ENCODE data around the gene PTRH1. TPM values are rescaled to one million over a fixed set of nuclear protein-coding genes. Genes with fewer than 3 reads are reported as not detected.

PTRH1 gene
- total RNA-seq, 1 experiment from 2014 or later, result 8.7 TPM

DNA sequence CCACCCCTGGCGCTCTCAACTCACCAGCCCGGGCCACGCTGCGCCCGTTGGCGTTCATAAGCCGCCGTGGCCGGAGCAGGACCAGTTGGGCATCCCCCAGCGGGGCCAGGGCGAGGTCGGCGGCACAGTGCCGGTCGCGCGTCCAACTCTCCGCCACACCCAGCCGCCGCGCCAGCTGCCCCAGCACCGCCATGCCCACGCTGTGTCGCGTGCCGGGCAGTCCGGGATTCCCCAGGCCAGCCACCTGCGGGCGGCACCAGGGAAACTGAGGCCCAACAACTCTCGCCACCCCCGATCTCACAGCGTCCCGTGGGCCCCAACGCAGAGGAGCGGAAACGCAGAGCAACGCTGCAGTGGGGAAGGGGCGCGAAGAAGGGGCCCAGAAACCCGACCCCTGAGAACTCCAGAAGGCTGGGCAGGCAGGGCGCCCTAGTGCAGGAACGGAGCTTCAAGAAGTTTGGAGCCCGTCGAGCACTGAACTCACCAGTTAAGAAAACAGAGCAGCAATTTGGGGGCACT, 453 bp downstream of the PTRH1 start:
- Mint-ChIP-seq H3K4me3 (ENCODE audit: unreplicated experiment) (peak overlapping the region; percentile 85), H3K27me3 (ENCODE audit: insufficient read depth, unreplicated experiment) (no peaks in the 10 kb centered on the region), H3K27ac (ENCODE audit: unreplicated experiment) (peak overlapping the region; percentile 83), H3K9me3 (ENCODE audit: unreplicated experiment) (no peaks in the 10 kb centered on the region), H3K36me3 (ENCODE audit: insufficient read depth, unreplicated experiment) (peaks cover 6% of the 10 kb centered on the region), H3K4me1 (ENCODE audit: low read depth, unreplicated experiment) (peaks cover 7% of the 10 kb centered on the region)
- peaks cover 4% of the 10 kb centered on the region; the same call in 1 of the 2 replicates for H3K4me1 ChIP-seq
- TSS peak; percentile 54 for BruUV-seq (replicated peaks)
- H3K9me3 ChIP-seq, result no peaks in the 10 kb centered on the region
- intact Hi-C loops (cut with micrococcal nuclease; ENCODE audit: unreplicated experiment), result no loop called here
- no peaks in the 10 kb centered on the region for H3K27me3 ChIP-seq (replicated peaks; ENCODE audit: control insufficient read depth, insufficient read depth, low read length)
- H3K4me3 ChIP-seq (ENCODE audit: low read depth, low read length), result peak overlapping the region; percentile 71
- H3K36me3 ChIP-seq (ENCODE audit: control insufficient read depth, insufficient read depth, low read length), result no peaks in the 10 kb centered on the region
- POLR2A ChIA-PET, result no interaction called here
- CTCF ChIA-PET, result interaction anchor here (0.6 to 2.6 kb wide), 3 partner anchors 20 to 196 kb away, joined by 3 to 21 read pairs (median 4); partner anchors contain the start of gene TOR2A
- TF ChIP-seq, protein P1, sequence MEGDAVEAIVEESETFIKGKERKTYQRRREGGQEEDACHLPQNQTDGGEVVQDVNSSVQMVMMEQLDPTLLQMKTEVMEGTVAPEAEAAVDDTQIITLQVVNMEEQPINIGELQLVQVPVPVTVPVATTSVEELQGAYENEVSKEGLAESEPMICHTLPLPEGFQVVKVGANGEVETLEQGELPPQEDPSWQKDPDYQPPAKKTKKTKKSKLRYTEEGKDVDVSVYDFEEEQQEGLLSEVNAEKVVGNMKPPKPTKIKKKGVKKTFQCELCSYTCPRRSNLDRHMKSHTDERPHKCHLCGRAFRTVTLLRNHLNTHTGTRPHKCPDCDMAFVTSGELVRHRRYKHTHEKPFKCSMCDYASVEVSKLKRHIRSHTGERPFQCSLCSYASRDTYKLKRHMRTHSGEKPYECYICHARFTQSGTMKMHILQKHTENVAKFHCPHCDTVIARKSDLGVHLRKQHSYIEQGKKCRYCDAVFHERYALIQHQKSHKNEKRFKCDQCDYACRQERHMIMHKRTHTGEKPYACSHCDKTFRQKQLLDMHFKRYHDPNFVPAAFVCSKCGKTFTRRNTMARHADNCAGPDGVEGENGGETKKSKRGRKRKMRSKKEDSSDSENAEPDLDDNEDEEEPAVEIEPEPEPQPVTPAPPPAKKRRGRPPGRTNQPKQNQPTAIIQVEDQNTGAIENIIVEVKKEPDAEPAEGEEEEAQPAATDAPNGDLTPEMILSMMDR (IDR thresholded peaks at IDR 0.05; ENCODE audit: insufficient read depth in 1 of 2, low read depth in 1 of 2, low read length in 1 of 2, severe bottlenecking in 1 of 2, unreplicated experiment in 1 of 2), result no peak
- peak in 1 of 2 experiments; percentile 30 for DNase-seq

DNA sequence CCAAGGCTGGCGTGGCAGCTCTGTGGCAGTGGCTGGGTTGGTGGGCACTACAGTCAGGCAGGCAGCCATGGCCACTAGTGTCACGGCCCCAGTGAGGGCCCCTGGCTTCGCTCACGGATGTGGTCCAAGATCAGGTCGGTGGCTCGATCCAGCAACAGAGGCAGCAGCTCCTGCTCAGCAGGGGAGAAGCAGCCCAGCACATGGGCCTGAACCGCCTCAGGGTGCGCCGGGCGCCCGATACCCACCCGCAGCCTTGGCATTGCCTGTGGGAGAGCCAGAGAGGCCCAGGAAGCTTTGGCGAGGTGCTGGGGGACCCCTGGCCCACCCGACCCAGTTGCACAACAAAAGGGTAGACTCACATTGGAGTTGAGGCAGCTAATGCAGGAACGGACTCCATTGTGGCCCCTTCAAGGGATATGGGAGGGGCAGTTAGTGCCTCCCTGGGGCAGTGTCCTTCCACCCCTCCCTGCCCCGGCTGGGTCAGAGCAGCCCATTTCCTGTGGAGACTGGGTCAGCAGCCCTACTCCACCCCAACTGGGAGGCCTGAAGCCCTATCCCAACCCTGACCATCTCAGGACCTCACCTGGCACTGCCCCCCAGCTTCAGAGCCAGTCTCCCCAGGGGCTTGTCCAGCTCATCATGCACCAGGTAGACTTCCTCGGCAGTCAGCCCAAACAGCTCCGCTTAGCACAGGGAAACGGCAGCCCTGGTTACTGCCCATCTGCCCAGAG, 1.3 kb downstream of the PTRH1 start:
- Histone ChIP-seq H3K36me3 (ENCODE audit: control insufficient read depth, insufficient read depth, low read length) (no peaks in the 10 kb centered on the region), H3K27me3 (replicated peaks; ENCODE audit: control insufficient read depth, insufficient read depth, low read length) (no peaks in the 10 kb centered on the region), H3K9me3 (no peaks in the 10 kb centered on the region), H3K4me3 (ENCODE audit: low read depth, low read length) (peak overlapping the region; percentile 71; the same call in 1 of the 2 replicates), H3K4me1 (peaks cover 4% of the 10 kb centered on the region; the same call in 1 of the 2 replicates)
- Mint-ChIP-seq H3K9me3 (ENCODE audit: unreplicated experiment) (no peaks in the 10 kb centered on the region), H3K4me3 (ENCODE audit: unreplicated experiment) (peak overlapping the region; percentile 85), H3K27me3 (ENCODE audit: insufficient read depth, unreplicated experiment) (no peaks in the 10 kb centered on the region), H3K27ac (ENCODE audit: unreplicated experiment) (no peak overlapping the region), H3K4me1 (ENCODE audit: low read depth, unreplicated experiment) (peaks cover 7% of the 10 kb centered on the region), H3K36me3 (ENCODE audit: insufficient read depth, unreplicated experiment) (peaks cover 6% of the 10 kb centered on the region)
- no peak for DNase-seq
- TF ChIP-seq, protein P1 (IDR thresholded peaks at IDR 0.05; ENCODE audit: insufficient read depth in 1 of 2, low read depth in 1 of 2, low read length in 1 of 2, severe bottlenecking in 1 of 2, unreplicated experiment in 1 of 2), result no peak
- no TSS peak for BruUV-seq (replicated peaks)
- ChIA-PET CTCF (interaction anchor here (0.6 to 1.1 kb wide), 2 partner anchors 21 to 197 kb away, joined by 3 read pairs; partner anchors contain the start of gene TOR2A), POLR2A (no interaction called here)
- intact Hi-C loops (cut with micrococcal nuclease; ENCODE audit: unreplicated experiment), result no loop called here

DNA sequence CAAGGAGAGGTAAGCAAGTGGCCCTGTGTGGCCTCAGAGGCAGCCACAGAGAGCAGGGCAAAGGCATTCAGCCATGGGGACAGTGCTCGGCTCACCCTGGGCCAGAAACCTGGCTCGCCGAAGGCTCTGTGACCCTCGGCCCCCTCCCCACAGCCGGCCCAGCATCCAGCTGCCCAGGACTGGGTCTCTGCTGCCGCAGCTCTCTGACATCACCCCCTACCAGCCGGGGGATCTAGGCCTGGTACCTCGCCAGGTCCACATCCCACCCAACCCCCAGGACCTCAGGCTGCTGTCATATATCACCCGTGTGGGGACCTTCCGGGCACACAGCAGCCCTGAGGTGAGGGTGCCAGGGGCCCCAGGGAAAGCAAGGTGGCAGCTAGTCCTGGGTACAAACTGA, 2.6 kb downstream of the PTRH1 start:
- Mint-ChIP-seq H3K4me1 (ENCODE audit: low read depth, unreplicated experiment) (peaks cover 7% of the 10 kb centered on the region), H3K9me3 (ENCODE audit: unreplicated experiment) (peaks cover 9% of the 10 kb centered on the region), H3K27me3 (ENCODE audit: insufficient read depth, unreplicated experiment) (no peaks in the 10 kb centered on the region), H3K36me3 (ENCODE audit: insufficient read depth, unreplicated experiment) (peaks cover 6% of the 10 kb centered on the region), H3K4me3 (ENCODE audit: unreplicated experiment) (no peak overlapping the region), H3K27ac (ENCODE audit: unreplicated experiment) (no peak overlapping the region)
- Histone ChIP-seq H3K27me3 (replicated peaks; ENCODE audit: control insufficient read depth, insufficient read depth, low read length) (no peaks in the 10 kb centered on the region), H3K4me1 (peaks cover 4% of the 10 kb centered on the region; the same call in 1 of the 2 replicates), H3K36me3 (ENCODE audit: control insufficient read depth, insufficient read depth, low read length) (no peaks in the 10 kb centered on the region), H3K4me3 (ENCODE audit: low read depth, low read length) (no peak overlapping the region), H3K9me3 (no peaks in the 10 kb centered on the region)
- no peak for DNase-seq
- TF ChIP-seq, protein P1 (IDR thresholded peaks at IDR 0.05; ENCODE audit: insufficient read depth in 1 of 2, low read depth in 1 of 2, low read length in 1 of 2, severe bottlenecking in 1 of 2, unreplicated experiment in 1 of 2), result no peak
- intact Hi-C loops (cut with micrococcal nuclease; ENCODE audit: unreplicated experiment), result no loop called here
- ChIA-PET CTCF (no interaction called here), POLR2A (no interaction called here)
- BruUV-seq (replicated peaks), result no TSS peak

Measured in Caco-2 (cell line).